HG03354 (cell line): ENCODE measurements around the gene CERT1.
"Not testable (repeated sequence)": the region's sequence is repeated elsewhere in the genome, so short reads cannot be mapped to it uniquely, and the experiment has no call there.

Experiments
- ATAC-seq: cut with Tn5 transposase; IDR thresholded peaks from one replicate; pipeline ENCODE4 v1.9.1; 2021; ENCODE audit warnings: mild to moderate bottlenecking; ENCODE audit not compliant: unreplicated experiment, poor library complexity, severe bottlenecking

Gene CERT1

DNA sequence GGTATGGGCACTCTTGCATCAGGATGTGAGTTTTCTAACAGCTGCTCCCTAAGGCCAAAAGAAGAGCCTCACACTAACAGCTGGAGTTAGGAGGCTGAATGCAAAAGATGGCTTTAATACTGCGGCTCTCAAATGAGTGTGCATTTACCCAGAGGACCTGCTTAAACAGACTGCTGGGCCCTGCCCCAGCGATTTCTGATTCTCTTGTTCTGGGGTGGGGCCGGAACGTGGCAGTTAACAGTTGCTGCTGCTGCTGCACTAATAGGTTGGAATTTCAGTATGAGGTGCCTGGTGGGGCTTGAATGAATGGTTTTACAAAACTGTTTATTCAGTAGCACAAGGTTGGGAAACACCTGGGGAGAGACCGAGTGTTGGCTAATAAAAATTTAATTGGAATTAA lies 148.3 kb downstream of the CERT1 start:
- no peak for ATAC-seq

DNA sequence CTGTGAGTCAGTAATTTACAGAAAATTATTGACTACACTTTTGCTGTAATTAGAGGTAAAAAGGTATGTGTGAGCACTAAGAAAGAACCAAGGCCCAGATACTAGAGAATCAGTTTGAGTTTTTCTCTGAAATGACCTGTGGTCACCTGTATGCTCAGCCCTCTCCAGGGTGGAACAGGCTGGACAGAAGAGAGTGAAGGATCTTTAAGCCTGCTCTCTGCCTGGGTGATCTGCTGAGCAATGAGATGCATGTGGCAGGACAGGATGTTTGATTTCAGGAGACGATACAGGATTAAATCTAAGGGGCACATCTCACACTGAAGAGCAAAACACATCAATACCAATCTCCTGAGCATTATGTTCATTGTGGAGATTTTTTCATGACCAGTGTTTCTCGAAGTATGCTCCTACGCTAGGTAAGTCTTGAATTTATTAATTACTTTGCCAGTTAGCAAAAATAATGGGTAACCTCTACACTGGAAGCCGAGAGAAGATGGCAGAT lies 148.9 kb downstream of the CERT1 start:
- no peak for ATAC-seq

DNA sequence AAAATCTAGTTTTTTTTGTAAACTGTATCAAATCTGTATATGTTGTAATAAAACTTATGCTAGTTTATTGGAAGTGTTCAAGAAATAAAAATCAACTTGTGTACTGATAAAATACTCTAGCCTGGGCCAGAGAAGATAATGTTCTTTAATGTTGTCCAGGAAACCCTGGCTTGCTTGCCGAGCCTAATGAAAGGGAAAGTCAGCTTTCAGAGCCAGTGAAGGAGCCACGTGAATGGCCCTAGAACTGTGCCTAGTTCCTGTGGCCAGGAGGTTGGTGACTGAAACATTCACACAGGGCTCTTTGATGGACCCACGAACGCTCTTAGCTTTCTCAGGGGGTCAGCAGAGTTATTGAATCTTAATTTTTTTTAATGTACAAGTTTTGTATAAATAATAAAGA lies 150.1 kb downstream of the CERT1 start:
- ATAC-seq = no peak

- no peak for ATAC-seq
These were observed 153.3 kb downstream of the CERT1 start for GRCh38 chr5:75358117-75358516.

DNA sequence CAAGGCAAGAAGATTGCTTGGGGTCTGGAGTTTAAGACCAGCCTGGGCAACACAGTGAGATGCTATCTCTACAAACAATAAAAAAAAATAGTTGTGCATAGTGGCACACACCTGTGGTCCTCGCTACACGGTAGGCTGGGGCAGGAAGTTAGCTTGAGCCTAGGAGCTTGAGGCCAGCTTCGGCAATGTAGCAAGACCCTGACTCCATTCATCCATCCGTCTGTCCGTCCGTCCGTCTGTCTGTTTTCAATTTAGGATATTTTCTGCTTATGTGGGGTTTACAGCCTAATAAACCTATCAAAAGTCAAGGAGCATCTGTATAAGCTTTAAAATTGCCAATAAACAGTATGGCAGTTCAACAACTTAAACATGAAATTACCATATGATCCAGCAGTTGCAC lies 154.7 kb downstream of the CERT1 start:
- ATAC-seq = no peak

DNA sequence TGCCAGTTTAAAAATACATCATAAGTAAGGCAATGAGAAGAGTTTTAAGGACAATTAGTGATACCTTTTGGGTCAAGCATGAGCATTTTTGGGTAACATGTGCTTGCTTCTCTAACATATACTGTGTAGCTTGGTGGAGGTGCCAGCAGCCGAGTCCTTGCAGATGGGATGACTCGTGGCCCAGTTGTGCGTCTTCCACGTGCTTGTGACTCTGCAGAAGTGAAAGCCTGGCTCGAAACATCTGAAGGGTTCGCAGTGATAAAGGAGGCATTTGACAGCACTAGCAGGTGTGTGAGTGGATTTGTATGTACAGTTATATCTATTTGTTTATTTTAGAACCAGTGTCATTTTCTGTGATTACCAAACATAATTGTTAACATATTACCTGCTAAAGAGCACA lies 156.2 kb downstream of the CERT1 start:
- ATAC-seq = no peak

GRCh38 chr5:75351139-75351926 lies 160.1 kb downstream of the CERT1 start:
- ATAC-seq = no peak

GRCh38 chr5:75349663-75350062 lies 161.8 kb downstream of the CERT1 start:
- no peak for ATAC-seq

- ATAC-seq = no peak
These were observed 163.2 kb downstream of the CERT1 start for GRCh38 chr5:75348241-75348640.

DNA sequence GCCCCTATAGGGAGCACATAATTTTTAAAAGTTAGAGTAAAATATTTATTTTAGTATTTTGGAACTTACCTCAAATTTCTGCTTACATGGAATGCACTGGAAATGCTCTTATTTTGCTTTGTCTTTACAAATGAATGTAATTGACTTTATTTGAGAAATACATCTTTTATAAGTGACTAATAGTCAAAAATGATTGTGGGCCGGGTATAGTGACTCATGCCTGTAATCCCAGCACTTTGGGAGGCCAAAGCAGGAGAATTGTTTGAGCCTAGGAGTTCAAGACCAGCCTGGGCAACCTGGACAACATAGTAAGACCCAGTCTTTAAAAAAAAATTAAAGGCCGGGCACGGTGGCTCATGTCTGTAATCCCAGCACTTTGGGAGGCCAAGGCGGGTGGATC lies 168.6 kb downstream of the CERT1 start:
- ATAC-seq = no peak

- ATAC-seq = no peak
These were observed 169.5 kb downstream of the CERT1 start for GRCh38 chr5:75341934-75342333.

DNA sequence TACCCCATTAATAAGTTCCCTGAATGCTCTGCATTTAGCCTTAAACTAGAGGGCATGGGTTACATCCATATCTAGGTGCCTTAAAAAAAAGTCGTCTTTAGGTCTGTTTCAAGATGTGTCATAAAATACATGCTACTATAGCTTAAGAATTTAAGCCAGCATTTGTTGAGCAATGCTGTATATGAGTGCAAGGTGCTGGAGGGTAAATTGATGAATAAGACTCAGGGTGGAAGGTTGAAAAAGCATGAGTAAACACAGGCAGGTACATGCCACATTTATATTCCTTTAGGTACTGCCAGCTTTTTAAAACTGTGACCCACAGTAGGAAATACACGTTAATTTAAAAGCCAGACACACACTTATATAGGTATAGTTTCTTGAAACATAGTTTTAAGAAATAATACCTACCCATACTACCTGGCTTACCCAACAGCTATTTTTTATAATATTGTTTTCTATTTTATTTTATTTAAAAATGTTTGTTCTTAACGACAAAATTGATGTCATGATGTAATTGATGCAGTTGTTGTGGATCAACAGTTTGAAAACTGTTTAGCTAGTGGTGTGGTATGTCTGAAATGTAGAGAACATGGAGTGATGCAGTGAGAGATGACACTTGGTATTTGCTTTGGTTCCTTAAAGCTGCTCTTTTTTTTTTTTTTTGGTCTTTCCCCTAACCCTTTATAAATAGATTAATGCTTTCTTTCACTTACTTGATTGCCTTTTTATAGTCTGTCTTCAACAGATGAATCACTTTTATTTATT lies 170.5 kb downstream of the CERT1 start:
- no peak for ATAC-seq

DNA sequence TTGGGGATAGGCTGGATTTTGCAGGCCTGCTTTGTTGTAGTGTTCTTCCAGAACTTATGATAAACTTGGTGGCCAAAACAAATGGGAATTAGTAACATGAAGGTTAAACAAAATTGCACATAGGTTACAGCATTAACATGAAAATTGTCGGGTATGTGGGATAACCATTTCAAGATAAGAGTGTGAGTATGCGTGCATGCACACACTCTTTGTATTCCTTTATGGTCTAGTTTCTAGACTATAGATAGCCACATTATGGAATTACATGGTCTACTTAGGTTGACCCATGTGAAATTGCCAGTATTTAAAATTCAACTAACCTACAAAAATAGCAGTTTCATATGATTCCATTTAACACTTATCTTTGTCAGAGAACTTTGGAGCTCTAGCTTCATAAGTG lies 173.0 kb downstream of the CERT1 start:
- ATAC-seq = no peak

GRCh38 chr5:75337366-75338021 lies 173.9 kb downstream of the CERT1 start:
- peak; percentile 11 for ATAC-seq

GRCh38 chr5:75336615-75337336 lies 174.7 kb downstream of the CERT1 start, which contains the start of gene HMGCR:
TSS of gene HMGCR (plus strand) at chr5:75337220. CDS start at chr5:75342606, 5,386 bp downstream.
- ATAC-seq = peak; percentile 99

- peak; percentile 9 for ATAC-seq
These were observed 175.3 kb downstream of the CERT1 start for GRCh38 chr5:75335952-75336614.

DNA sequence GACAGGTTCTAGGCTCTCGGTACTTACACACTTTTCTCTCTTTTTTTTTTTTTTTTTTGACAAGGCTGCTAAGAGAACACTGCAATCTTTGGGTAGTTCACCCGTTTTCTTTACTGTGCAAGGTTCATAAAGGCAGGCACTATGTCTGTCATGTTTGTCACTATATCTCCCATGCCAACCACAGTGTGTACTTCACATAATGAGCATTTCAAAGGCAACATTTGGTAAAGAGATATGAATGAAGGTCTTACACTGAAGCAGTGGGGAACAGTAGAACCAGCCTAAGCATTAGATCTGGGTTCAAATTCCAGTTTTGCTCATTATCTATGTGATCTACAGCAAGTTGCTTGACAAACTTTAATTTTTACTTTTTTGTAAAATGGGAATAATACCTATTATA lies 175.9 kb downstream of the CERT1 start:
- no peak for ATAC-seq

- not testable (repeated sequence) for ATAC-seq
These were observed 177.0 kb downstream of the CERT1 start for GRCh38 chr5:75334413-75334812.

GRCh38 chr5:75333759-75334158 lies 177.7 kb downstream of the CERT1 start:
- not testable (repeated sequence) for ATAC-seq
